GM12891 (cell line): ENCODE data around the gene VPS13D.

Experiments used
- DNase-seq: peaks from one replicate; pipeline ENCODE4 v3.0.0; 2011; ENCODE audit warnings: low spot score; ENCODE audit not compliant: insufficient read length
- FAIRE-seq: peaks from 2 replicates; lab custom pipeline; 2011; peaks lifted over from hg19 to GRCh38; lab: Jason Lieb, UNC
- PAX5 ChIP-seq: IDR thresholded peaks from 2 replicates; pipeline ENCODE4 v1.6.1; 2011; ENCODE audit warnings: low read length, moderate library complexity, mild to moderate bottlenecking; ENCODE audit not compliant: insufficient read depth, severe bottlenecking
- POLR2A ChIP-seq: IDR thresholded peaks from 2 replicates; pipeline ENCODE4 v1.6.1; 2011; ENCODE audit warnings: low read depth, low read length, control low read depth
- POLR2AphosphoS5 ChIP-seq: IDR thresholded peaks from 2 replicates; pipeline ENCODE4 v1.6.1; 2011; ENCODE audit warnings: low read depth, low read length, control low read depth
- POU2F2 ChIP-seq: IDR thresholded peaks from 2 replicates; pipeline ENCODE4 v1.6.1; 2011; ENCODE audit warnings: low read depth, mild to moderate bottlenecking, control low read depth, low read length, moderate library complexity
- SPI1 ChIP-seq: IDR thresholded peaks from 2 replicates; pipeline ENCODE4 v1.6.1; 2011; ENCODE audit warnings: low read depth, low read length, control low read depth
- TAF1 ChIP-seq: IDR thresholded peaks from 2 replicates; pipeline ENCODE4 v1.6.1; 2011; ENCODE audit warnings: low read depth, low read length, control low read depth

VPS13D gene

GRCh38 chr1:12475947-12476346, 246.1 kb downstream of the VPS13D start:
- no peak for DNase-seq
- TF ChIP-seq POLR2A (no peak), POU2F2 (no peak), PAX5 (no peak), SPI1 (no peak), TAF1 (no peak), POLR2AphosphoS5 (no peak)
- FAIRE-seq: no peak

- no peak for TF ChIP-seq POU2F2
- TF ChIP-seq POLR2A: no peak
- no peak for DNase-seq
- FAIRE-seq: no peak
Measured at GRCh38 chr1:12477314-12477713, 247.5 kb downstream of the VPS13D start.

GRCh38 chr1:12477936-12478611, 248.2 kb downstream of the VPS13D start:
- TF ChIP-seq TAF1 (no peak), POLR2A (no peak), POU2F2 (no peak), PAX5 (no peak), POLR2AphosphoS5 (no peak), SPI1 (no peak)
- DNase-seq (no peak), FAIRE-seq (no peak)

GRCh38 chr1:12478612-12478985, 248.8 kb downstream of the VPS13D start:
- no peak for DNase-seq
- no peak for FAIRE-seq
- TF ChIP-seq POLR2AphosphoS5: no peak
- no peak for TF ChIP-seq POLR2A
- no peak for TF ChIP-seq PAX5
- TF ChIP-seq TAF1: no peak
- TF ChIP-seq SPI1: no peak
- TF ChIP-seq POU2F2: no peak

GRCh38 chr1:12479311-12479710, 249.5 kb downstream of the VPS13D start:
- no peak for DNase-seq
- no peak for TF ChIP-seq POLR2A
- TF ChIP-seq PAX5: no peak
- TF ChIP-seq POLR2AphosphoS5: no peak
- no peak for TF ChIP-seq SPI1
- TF ChIP-seq POU2F2: no peak
- TF ChIP-seq TAF1: no peak
- FAIRE-seq: no peak

GRCh38 chr1:12480041-12480440, 250.2 kb downstream of the VPS13D start:
- no peak for DNase-seq
- TF ChIP-seq POU2F2 (no peak), PAX5 (no peak), SPI1 (no peak), POLR2A (no peak), POLR2AphosphoS5 (no peak), TAF1 (no peak)
- FAIRE-seq: no peak

GRCh38 chr1:12480748-12481362, 251.0 kb downstream of the VPS13D start:
- TF ChIP-seq POU2F2: no peak
- TF ChIP-seq POLR2AphosphoS5: no peak
- no peak for TF ChIP-seq SPI1
- TF ChIP-seq PAX5: no peak
- TF ChIP-seq POLR2A: no peak
- no peak for TF ChIP-seq TAF1
- DNase-seq: no peak
- peak; percentile 16 for FAIRE-seq

- FAIRE-seq (no peak), DNase-seq (no peak)
- no peak for TF ChIP-seq PAX5
- no peak for TF ChIP-seq POLR2A
- no peak for TF ChIP-seq SPI1
- TF ChIP-seq POLR2AphosphoS5: no peak
- TF ChIP-seq TAF1: no peak
- no peak for TF ChIP-seq POU2F2
Measured at GRCh38 chr1:12481928-12482327, 252.1 kb downstream of the VPS13D start.

GRCh38 chr1:12482988-12483387, 253.2 kb downstream of the VPS13D start:
- TF ChIP-seq TAF1 (no peak), POLR2A (no peak), POLR2AphosphoS5 (no peak)
- no peak for FAIRE-seq

More at GRCh38 chr1:12482988-12483387, 253.2 kb downstream of the VPS13D start:
- no peak for DNase-seq
